ENCODE results near the gene CSF3.

Gene CSF3

GRCh38 chr17:40058186-40058784, 43.0 kb downstream of the CSF3 start:
- Histone ChIP-seq H3K27me3 (replicated peaks; ENCODE audit: control insufficient read depth, insufficient read depth, low read length) (no peaks in the 10 kb centered on the region), H3K4me3 (replicated peaks; ENCODE audit: low read depth, low read length) (no peak overlapping the region), H3K36me3 (ENCODE audit: control insufficient read depth, insufficient read depth, low read length) (no peaks in the 10 kb centered on the region)
- TF ChIP-seq, protein P1, sequence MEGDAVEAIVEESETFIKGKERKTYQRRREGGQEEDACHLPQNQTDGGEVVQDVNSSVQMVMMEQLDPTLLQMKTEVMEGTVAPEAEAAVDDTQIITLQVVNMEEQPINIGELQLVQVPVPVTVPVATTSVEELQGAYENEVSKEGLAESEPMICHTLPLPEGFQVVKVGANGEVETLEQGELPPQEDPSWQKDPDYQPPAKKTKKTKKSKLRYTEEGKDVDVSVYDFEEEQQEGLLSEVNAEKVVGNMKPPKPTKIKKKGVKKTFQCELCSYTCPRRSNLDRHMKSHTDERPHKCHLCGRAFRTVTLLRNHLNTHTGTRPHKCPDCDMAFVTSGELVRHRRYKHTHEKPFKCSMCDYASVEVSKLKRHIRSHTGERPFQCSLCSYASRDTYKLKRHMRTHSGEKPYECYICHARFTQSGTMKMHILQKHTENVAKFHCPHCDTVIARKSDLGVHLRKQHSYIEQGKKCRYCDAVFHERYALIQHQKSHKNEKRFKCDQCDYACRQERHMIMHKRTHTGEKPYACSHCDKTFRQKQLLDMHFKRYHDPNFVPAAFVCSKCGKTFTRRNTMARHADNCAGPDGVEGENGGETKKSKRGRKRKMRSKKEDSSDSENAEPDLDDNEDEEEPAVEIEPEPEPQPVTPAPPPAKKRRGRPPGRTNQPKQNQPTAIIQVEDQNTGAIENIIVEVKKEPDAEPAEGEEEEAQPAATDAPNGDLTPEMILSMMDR (IDR thresholded peaks at IDR 0.05; ENCODE audit: insufficient read depth, low read length, poor library complexity, severe bottlenecking): no peak
- DNase-seq (ENCODE audit: extremely low read depth, insufficient read length): no peak

DNA sequence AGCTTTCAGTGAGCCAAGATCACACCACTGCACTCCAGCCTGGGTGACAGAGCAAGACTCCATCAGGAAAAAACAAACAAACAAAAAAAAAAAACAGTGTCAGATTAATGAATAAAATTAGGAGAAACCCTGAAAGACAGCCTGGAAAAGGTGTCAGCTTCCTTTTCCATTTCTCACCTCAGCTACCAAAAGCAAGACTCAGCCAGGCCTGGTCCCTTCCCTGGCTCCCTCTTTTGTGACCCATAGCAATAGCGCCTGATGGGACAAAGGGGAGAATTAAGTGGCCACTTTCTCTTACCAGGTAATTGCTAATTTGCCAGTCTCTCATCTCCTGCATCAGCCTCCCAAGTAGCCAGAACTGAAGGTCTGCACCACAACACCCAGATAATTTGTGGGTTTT, 43.6 kb downstream of the CSF3 start:
- no peak for DNase-seq (ENCODE audit: extremely low read depth, insufficient read length)
- TF ChIP-seq, protein P1 (IDR thresholded peaks at IDR 0.05; ENCODE audit: insufficient read depth, low read length, poor library complexity, severe bottlenecking): no peak

DNA sequence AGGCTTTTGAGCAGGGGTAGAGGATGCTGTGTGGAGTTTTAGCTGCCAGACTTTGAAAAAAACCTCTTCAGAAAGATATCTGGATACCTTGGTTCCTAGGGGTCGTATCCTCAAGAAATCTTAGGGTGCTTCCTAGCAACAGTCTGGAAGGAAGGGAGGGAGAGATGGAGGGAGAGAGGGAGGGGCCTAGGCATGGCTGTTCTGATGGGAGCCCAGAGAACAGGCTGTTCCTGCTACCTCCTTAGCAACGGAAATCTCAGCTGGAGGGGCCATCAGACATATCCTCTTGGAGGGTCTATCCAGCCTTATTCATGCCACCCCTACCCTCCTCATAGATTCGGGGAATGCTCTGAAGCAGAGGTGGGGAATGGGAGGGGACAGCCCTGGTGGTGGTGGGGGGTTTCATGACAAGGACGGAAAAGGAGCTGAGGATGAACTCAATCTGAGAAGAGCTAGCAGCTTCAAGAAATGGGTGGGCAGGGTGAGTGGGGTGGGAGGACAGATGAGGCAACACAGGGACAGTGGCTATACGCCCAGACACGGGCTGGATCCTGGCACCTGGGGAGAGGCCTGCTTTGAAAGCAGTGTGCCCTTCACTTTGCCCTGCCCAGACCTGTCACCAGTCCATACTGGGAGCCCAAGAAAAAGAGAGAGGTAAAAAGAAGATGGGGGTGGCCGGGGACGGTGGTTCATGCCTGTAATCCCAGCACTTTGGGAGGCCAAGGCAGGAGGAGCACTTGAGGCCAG, 44.7 kb downstream of the CSF3 start:
- H3K4me3 ChIP-seq (replicated peaks; ENCODE audit: low read depth, low read length): no peak overlapping the region
- no peak for DNase-seq (ENCODE audit: extremely low read depth, insufficient read length)
- H3K36me3 ChIP-seq (ENCODE audit: control insufficient read depth, insufficient read depth, low read length): no peaks in the 10 kb centered on the region
- TF ChIP-seq, protein P1 (IDR thresholded peaks at IDR 0.05; ENCODE audit: insufficient read depth, low read length, poor library complexity, severe bottlenecking): no peak
- H3K27me3 ChIP-seq (replicated peaks; ENCODE audit: control insufficient read depth, insufficient read depth, low read length): peaks cover 3% of the 10 kb centered on the region; the same call in 1 of the 2 replicates

More for the DNA sequence above, 43.6 kb downstream of the CSF3 start:
- Histone ChIP-seq H3K27me3 (replicated peaks; ENCODE audit: control insufficient read depth, insufficient read depth, low read length) (0 out of 2 replicates have a peak, but pooled peaks cover under 1% of the 10 kb centered on the region), H3K4me3 (replicated peaks; ENCODE audit: low read depth, low read length) (no peak overlapping the region), H3K36me3 (ENCODE audit: control insufficient read depth, insufficient read depth, low read length) (no peaks in the 10 kb centered on the region)

- DNase-seq (ENCODE audit: extremely low read depth, insufficient read length): no peak
- H3K36me3 ChIP-seq (ENCODE audit: control insufficient read depth, insufficient read depth, low read length): no peaks in the 10 kb centered on the region
- peaks cover 3% of the 10 kb centered on the region; the same call in 1 of the 2 replicates for H3K27me3 ChIP-seq (replicated peaks; ENCODE audit: control insufficient read depth, insufficient read depth, low read length)
- TF ChIP-seq, protein P1 (IDR thresholded peaks at IDR 0.05; ENCODE audit: insufficient read depth, low read length, poor library complexity, severe bottlenecking): no peak
- no peak overlapping the region for H3K4me3 ChIP-seq (replicated peaks; ENCODE audit: low read depth, low read length)
Measured at GRCh38 chr17:40060887-40061608, 45.8 kb downstream of the CSF3 start.

DNA sequence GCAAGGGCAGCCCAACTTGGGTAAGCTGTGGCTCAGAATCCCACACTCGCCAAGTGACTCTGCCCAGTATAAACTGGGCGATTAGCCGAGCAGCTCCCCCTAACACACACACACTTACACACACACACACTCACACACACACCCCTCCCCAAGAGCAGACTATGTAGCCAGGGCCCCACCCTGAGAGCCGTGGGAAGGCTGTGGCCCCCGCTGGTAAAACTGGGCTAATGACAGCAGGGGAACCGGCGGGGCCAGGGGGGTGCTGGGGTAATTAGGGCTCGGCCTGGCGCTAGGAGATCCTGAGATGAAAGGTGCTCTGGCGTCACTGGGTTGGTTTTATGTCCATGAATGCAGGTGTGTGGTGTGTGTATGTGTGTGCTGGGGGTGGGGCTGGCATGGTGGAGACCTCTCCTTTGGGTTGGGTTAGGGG, 46.4 kb downstream of the CSF3 start:
- no peaks in the 10 kb centered on the region for H3K36me3 ChIP-seq (ENCODE audit: control insufficient read depth, insufficient read depth, low read length)
- DNase-seq (ENCODE audit: extremely low read depth, insufficient read length): no peak
- H3K4me3 ChIP-seq (replicated peaks; ENCODE audit: low read depth, low read length): no peak overlapping the region
- peaks cover 3% of the 10 kb centered on the region; the same call in 1 of the 2 replicates for H3K27me3 ChIP-seq (replicated peaks; ENCODE audit: control insufficient read depth, insufficient read depth, low read length)
- TF ChIP-seq, protein P1 (IDR thresholded peaks at IDR 0.05; ENCODE audit: insufficient read depth, low read length, poor library complexity, severe bottlenecking): no peak

Data from GM06990 (cell line).